RPMI7951 (cell line): ENCODE measurements around the gene KRTAP5-2. TPM values are rescaled to one million over a fixed set of nuclear protein-coding genes. Genes with fewer than 3 reads are reported as not detected.

Source experiments
- DNase-seq: peaks from one replicate; pipeline ENCODE4 v3.0.0-alpha.2; 2012; ENCODE audit warnings: low read depth
- total RNA-seq: library from RNA; depleted of rRNA; stranded (reverse); fragments of >200 nt; shearing (Covaris generic); gene quantifications from 2 replicates; pipeline ENCODE4 v1.2.3, GENCODE V29; 2014; rRNA removed

The KRTAP5-2 gene
- total RNA-seq, 1 experiment from 2014 or later: not detected

DNA sequence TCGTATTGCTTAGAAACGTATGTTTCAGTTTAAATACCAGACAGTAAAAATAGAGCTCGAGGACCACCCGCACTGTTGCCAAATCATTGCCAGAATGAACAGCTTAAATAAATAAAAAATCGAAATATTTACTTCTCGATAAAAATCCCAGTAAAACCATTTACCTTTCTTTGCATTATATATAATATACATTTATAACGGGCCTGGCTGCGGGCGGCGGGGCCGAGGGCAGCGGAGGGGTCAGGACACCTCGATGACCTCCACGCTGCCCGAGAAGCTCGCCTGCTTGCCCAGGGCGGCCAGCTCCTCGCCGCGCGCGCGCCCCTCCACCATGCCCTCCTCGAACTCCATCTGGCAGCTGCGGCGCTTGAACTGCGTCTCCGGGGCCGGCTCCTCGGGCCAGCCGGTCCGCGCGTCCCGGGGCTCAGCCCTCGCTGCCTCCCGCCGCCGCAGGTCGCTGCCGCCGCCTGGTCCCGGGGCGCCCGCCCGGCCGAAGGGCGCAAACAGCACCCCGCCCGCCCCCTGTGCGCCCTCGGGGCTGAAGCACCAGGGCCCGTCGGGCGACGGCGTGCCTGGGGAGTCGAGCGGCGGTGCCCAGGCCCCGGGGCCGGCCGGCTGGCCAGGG lies 41.7 kb downstream of the KRTAP5-2 start:
- no peak for DNase-seq

- no peak for DNase-seq
Observed at GRCh38 chr11:1555713-1556153, 42.4 kb downstream of the KRTAP5-2 start.

DNA sequence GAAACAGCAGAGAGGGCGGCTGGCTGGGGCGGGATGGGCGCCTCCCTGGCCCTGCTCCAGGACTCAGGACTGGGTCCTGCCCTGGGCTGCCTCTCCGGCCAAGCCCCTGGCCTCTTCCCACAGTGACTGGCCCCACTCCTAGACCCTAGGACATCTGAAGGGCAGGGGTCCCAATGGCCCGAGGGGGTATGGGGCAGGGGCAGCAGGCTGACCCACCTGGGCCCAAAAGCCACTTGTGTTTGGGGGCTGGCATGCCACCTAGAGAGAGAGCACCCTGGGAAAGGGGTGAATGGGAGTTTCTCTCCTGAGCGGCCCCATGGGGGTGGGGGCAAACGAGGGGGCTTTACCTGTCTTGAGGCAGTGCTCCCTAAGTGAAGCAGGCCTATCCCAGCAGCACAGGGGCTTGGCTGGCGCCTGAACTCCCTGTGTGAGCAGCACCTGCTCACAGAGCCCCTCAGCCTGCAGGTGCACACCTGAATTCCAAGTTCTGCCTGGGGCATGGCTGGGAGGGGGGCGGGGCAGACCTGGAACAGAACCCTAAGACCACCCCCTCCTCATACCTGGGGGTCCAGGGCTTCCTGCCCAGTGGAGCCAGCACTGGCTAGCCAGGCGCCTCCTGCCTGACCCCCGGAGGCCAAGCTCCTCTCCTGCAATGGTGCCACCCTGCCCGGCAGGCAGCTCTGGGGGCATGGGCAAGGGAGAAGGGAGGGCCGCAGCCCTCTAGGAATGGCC lies 42.9 kb downstream of the KRTAP5-2 start:
- DNase-seq: no peak

- DNase-seq: no peak
Observed at GRCh38 chr11:1553808-1554594, 44.1 kb downstream of the KRTAP5-2 start.

DNA sequence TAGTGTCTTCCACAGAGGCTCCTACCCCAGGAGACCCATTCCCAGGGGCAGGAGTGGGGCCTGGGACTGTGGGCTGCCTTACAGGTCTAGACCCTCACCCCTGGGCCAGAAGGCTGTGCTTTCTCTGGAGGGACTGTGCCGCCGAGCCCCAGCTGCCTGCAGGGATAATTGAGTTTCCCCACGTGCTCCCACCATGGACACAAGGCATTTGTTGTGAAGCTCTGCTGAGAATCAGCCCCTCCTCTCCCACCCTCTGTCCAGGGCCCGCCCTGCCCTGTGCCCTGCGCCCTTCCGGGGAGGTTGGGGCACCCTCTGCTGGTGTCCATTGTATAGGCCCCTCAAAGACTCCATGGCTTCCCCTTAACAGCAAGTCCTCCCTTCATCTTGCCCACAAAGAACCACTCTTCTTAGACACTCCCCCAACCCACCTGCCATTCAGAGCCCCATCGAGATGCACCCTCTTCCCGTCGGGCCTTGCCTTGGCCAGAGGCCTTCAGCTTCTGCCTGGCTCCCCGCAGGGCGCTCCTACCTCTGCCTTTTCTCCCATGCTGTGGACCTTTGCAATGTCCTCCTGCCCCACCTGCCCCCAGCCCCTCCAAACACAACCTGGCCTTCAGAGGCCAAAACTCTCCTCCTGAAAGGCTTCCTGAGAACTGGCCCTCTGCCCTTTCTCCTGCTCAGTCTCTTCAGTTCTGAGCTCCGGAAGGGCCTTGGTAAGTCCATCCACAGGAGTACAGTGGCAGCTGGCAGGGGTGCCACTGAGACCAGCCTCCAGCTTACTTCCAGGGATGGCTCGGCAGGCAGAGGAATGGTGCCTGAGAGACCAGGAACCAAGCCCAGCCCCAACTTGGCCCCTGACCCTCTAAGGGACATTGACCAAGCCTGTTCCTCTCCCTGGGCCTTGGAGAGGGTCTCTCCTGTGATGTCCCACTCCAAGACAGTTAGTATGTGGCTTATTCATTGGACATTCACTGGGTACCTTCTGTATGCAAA lies 48.5 kb downstream of the KRTAP5-2 start:
- DNase-seq: no peak

- peak; percentile 30 for DNase-seq
Observed at GRCh38 chr11:1548221-1549070, 49.6 kb downstream of the KRTAP5-2 start.

GRCh38 chr11:1547467-1548098 lies 50.5 kb downstream of the KRTAP5-2 start:
- DNase-seq: no peak

Other genes with a start within 250 kb of the KRTAP5-2 start
- not detected in 2 replicates for gene BRSK2, start 208.4 kb downstream of the KRTAP5-2 start, total RNA-seq
- gene MOB2, start 111.5 kb downstream of the KRTAP5-2 start, total RNA-seq: 15.1 and 24.3 TPM in 2 replicates
- gene DUSP8, start 26.0 kb downstream of the KRTAP5-2 start, total RNA-seq: 0.10 and 0.24 TPM in 2 replicates
- not detected in 2 replicates for gene KRTAP5-1, start 13.0 kb downstream of the KRTAP5-2 start, total RNA-seq
- not detected in 2 replicates for gene KRTAP5-3, start 10.2 kb upstream of the KRTAP5-2 start, total RNA-seq
- gene KRTAP5-4, start 23.8 kb upstream of the KRTAP5-2 start, total RNA-seq: not detected in 2 replicates
- not detected in 2 replicates for gene KRTAP5-5, start 31.5 kb upstream of the KRTAP5-2 start, total RNA-seq
- not detected in 2 replicates for gene KRTAP5-6, start 98.9 kb upstream of the KRTAP5-2 start, total RNA-seq
- gene IFITM10, start 152.3 kb upstream of the KRTAP5-2 start, total RNA-seq: 4.3 and 6.6 TPM in 2 replicates
- 383 and 388 TPM in 2 replicates for gene CTSD, start 165.6 kb upstream of the KRTAP5-2 start, total RNA-seq
- 0.20 TPM in 1 of 2 replicates, not detected in the other for gene SYT8, start 236.7 kb upstream of the KRTAP5-2 start, total RNA-seq
- 0.48 TPM in 1 of 2 replicates, not detected in the other for gene TNNI2, start 240.7 kb upstream of the KRTAP5-2 start, total RNA-seq